ENCODE measurements around the gene CENPX.

DNA sequence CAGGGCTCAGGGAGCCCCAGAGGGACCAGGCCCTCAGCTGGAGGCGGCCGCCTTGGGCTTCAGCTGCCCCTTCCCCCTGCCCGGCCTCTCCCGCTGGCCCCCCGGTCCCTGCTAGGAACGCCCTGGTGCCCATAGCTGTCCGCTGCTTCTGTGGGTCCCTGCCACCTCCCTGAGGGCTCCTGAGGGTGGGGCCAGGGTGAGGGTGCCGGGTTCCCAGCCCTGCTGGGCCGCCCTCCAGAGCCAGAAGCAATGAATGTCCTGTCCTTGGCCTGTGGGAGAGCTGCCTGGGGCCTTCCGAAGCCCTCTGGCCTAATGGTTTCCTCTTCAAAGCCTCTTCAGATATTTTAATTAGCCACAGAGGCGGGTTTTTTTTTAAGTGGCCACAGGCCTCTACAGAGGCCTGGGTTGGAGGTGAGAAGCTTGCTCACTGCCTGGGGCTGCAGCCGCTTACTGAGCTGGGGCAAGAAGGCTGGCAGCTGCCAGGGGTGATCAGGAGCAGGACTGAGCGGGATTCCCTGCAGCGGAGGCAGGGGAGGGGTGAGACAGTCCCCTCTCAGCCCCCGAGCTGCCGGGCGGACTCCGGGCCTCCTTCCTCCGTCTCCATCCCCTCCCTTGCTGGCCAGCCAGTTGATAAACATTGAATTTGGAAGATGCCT is 9.9 kb downstream of the CENPX start:
- TF ChIP-seq EZH2 (IDR thresholded peaks at IDR 0.05; ENCODE audit: low read length), result no peak
- TF ChIP-seq, protein P1, sequence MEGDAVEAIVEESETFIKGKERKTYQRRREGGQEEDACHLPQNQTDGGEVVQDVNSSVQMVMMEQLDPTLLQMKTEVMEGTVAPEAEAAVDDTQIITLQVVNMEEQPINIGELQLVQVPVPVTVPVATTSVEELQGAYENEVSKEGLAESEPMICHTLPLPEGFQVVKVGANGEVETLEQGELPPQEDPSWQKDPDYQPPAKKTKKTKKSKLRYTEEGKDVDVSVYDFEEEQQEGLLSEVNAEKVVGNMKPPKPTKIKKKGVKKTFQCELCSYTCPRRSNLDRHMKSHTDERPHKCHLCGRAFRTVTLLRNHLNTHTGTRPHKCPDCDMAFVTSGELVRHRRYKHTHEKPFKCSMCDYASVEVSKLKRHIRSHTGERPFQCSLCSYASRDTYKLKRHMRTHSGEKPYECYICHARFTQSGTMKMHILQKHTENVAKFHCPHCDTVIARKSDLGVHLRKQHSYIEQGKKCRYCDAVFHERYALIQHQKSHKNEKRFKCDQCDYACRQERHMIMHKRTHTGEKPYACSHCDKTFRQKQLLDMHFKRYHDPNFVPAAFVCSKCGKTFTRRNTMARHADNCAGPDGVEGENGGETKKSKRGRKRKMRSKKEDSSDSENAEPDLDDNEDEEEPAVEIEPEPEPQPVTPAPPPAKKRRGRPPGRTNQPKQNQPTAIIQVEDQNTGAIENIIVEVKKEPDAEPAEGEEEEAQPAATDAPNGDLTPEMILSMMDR (optimal IDR thresholded peaks at IDR 0.05 in 1 of 3, IDR thresholded peaks at IDR 0.05 in 1 of 3, conservative IDR thresholded peaks at IDR 0.05 in 1 of 3; ENCODE audit: extremely low read depth in 1 of 3, insufficient read depth in 2 of 3, low read length in 3 of 3), result no peak
